ENCODE data around the gene GPRIN1.

Gene GPRIN1

DNA sequence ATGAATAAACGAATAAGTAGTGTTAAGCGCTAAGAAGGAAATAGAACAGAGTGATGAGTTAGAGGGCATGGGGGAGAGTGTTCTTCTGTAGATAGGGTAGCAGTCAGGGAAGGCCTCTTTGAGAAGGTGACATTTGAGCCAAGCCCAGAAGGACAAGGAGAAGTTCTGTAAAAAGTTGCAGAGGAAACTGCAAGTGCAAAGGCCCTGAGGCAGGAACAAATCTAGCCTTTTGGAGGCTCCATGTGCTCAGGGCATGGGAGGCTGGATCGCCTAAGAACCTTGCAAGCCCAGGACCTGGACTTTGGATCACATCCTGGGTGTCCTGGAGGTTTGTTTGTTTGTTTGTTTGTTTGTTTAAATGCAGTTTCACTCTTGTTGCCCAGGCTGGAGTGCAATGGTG, 28.5 kb upstream of the GPRIN1 start:
- no peak for DNase-seq (ENCODE audit: low spot score)
- ChIA-PET CTCF (interaction anchor here (0.6 kb wide), 1 partner anchor 22 kb away, joined by 5 read pairs; no protein-coding TSS in a partner anchor), POLR2A (ENCODE audit: low non-redundant PET) (no interaction called here)
- no peak overlapping the region for H3K27ac ChIP-seq
- TF ChIP-seq CTCF (conservative IDR thresholded peaks at IDR 0.05; ENCODE audit: low read depth) = no peak

DNA sequence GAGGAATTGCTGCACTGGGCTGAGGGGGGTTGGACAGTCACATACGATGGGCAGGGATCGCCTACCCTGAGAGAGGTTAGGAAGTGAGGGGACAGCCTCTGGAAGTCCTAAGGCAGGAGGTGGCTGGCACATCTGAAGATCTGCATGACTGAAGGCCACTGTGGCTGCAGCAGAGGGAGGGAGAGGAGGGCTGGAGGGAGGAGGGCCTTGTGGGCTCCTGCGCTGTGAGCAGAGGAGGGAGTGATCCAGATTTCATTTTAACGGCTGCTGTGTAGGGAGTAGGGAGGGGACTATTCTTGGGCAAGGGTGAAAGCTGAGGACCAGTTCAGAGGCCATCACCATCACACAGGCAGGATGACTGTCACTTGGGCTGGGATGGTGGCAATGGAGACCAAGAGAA, 27.6 kb upstream of the GPRIN1 start:
- CTCF ChIA-PET = no interaction called here
- no peak for DNase-seq (ENCODE audit: low spot score)
- H3K27ac ChIP-seq = no peak overlapping the region
- no peak for TF ChIP-seq CTCF (conservative IDR thresholded peaks at IDR 0.05; ENCODE audit: low read depth)
- POLR2A ChIA-PET (ENCODE audit: low non-redundant PET) = no interaction called here

DNA sequence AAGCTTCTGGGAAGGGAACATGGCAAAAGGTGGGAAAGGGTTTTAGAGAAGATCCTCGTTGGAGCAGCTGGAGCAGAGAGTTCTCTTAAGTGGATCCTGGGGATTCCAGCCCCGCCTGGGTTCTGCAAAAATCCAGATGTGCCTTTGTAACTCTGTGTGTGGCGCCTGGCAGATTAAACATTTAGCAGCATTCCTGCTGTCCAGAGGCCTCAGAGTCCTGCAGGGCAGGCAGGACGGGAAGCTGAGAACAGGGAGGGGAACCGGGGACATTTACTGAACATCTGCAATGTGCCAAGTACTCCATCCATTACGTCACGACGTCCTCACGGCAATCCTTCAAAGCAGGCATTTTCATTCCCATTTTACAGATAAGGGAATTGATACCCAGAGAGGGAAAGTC, 26.5 kb upstream of the GPRIN1 start:
- ChIA-PET CTCF (no interaction called here), POLR2A (ENCODE audit: low non-redundant PET) (no interaction called here)
- no peak overlapping the region for H3K27ac ChIP-seq
- TF ChIP-seq CTCF (conservative IDR thresholded peaks at IDR 0.05; ENCODE audit: low read depth) = no peak
- no peak for DNase-seq (ENCODE audit: low spot score)

DNA sequence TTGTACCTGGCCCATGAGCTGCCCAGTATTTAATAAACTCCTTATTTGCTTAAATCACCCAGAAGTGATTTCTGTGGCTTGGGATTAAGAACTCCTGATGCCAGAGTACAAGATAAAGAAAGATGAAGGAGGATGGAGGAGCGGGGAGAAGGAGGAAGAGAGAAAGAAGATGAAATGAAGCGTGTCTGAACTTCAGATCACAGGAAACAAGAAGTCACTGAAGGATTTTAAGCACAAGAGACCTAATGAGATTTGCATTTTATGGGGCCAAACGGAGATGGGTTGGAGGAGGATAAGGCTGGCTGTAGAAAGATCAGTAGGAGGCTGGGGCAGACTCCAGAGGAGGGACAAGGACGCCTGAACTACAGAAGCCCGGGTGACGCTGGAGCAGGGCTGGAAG, 23.6 kb upstream of the GPRIN1 start:
- no peak for DNase-seq (ENCODE audit: low spot score)
- H3K27ac ChIP-seq = no peak overlapping the region
- ChIA-PET POLR2A (ENCODE audit: low non-redundant PET) (interaction anchor here (0.9 kb wide), 1 partner anchor 98 kb away, joined by 3 read pairs; no protein-coding TSS in a partner anchor), CTCF (interaction anchor here (0.6 to 0.9 kb wide), 3 partner anchors 13 to 443 kb away, joined by 3 to 4 read pairs (median 3); no protein-coding TSS in a partner anchor)
- no peak for TF ChIP-seq CTCF (conservative IDR thresholded peaks at IDR 0.05; ENCODE audit: low read depth)

- CTCF ChIA-PET = interaction anchor here (0.6 to 0.7 kb wide), 3 partner anchors 28 to 225 kb away, joined by 3 to 4 read pairs (median 3); no protein-coding TSS in a partner anchor
- DNase-seq (ENCODE audit: low spot score) = no peak
- H3K27ac ChIP-seq = no peak overlapping the region
- no peak for TF ChIP-seq CTCF (conservative IDR thresholded peaks at IDR 0.05; ENCODE audit: low read depth)
- POLR2A ChIA-PET (ENCODE audit: low non-redundant PET) = no interaction called here
Observed at GRCh38 chr5:176632745-176633144, 22.8 kb upstream of the GPRIN1 start.

- no peak for TF ChIP-seq CTCF (conservative IDR thresholded peaks at IDR 0.05; ENCODE audit: low read depth)
- no peak for DNase-seq (ENCODE audit: low spot score)
- H3K27ac ChIP-seq = no peak overlapping the region
- POLR2A ChIA-PET (ENCODE audit: low non-redundant PET) = no interaction called here
- CTCF ChIA-PET = interaction anchor here (0.6 to 1.0 kb wide), 5 partner anchors 20 to 441 kb away, joined by 3 to 4 read pairs (median 3); no protein-coding TSS in a partner anchor
Observed at GRCh38 chr5:176631383-176632200, 21.6 kb upstream of the GPRIN1 start.

Measured in RWPE1 (cell line).